Testis (tissue), 3 donors: ENCODE data around the gene TMEM183A. TPM values are rescaled to one million over a fixed set of nuclear protein-coding genes. Genes with fewer than 3 reads are reported as not detected.

ENCODE experiments used
- DNase-seq: peaks from one replicate; pipeline ENCODE4 v3.0.0-alpha.2; 2019
- H3K27ac ChIP-seq, 2 donors: fragments of 200-600 bp; sonication (generic); one replicate each; pipeline ENCODE4 v1.5.1; 2019
- H3K27me3 ChIP-seq: fragments of 200-600 bp; sonication (generic); one replicate; pipeline ENCODE4 v1.5.1; 2019
- H3K36me3 ChIP-seq: fragments of 200-600 bp; sonication (generic); one replicate; pipeline ENCODE4 v1.5.1; 2017; ENCODE audit warnings: low read depth; ENCODE audit errors: missing control alignments
- H3K4me1 ChIP-seq: fragments of 200-600 bp; sonication (generic); one replicate; pipeline ENCODE4 v1.5.1; 2019
- H3K4me3 ChIP-seq, 2 donors: fragments of 200-600 bp; sonication (generic); one replicate each; pipeline ENCODE4 v1.5.1; 2017 to 2019
- H3K9me3 ChIP-seq: fragments of 200-600 bp; sonication (generic); one replicate; pipeline ENCODE4 v1.5.1; 2017
- POLR2A ChIP-seq: fragments of 450-650 bp; IDR thresholded peaks from one replicate; pipeline ENCODE4 v1.6.1; 2017; ENCODE audit warnings: antibody characterized with exemption, mild to moderate bottlenecking, moderate library complexity
- whole genome bisulfite sequencing, 2 donors: methylation state at CpG; one replicate each; pipeline ENCODE4 v1.1.5; 2018; 5-methylcytosine and 5-hydroxymethylcytosine counted together
- intact Hi-C: fragments of 100-400 bp; cut with DNase I; formaldehyde crosslinking; loops from one replicate; pipeline ENCODE4 v1.15.1; 2023; ENCODE audit warnings: low total_unique reads
- polyA plus RNA-seq: library from polyadenylated mRNA; stranded (reverse); fragments of 350-450 nt; fragmentation: Illumina TruSeq; extraction: RNeasy Lipid Tissue Mini Kit (QIAGEN cat#74804); gene quantifications from one replicate; pipeline ENCODE4 v1.2.3, GENCODE V29; 2014; ENCODE audit warnings: low read depth, low replicate concordance; ENCODE audit not compliant: insufficient read depth
- total RNA-seq, 2 donors: library from RNA; depleted of rRNA; stranded (reverse); fragments of >200 nt; gene quantifications; one replicate each; pipeline ENCODE4 v1.2.3, GENCODE V29; 2016
- TF ChIP-seq, protein P1 (sequence below), 3 experiments: fragments of 450-650 bp in 2 of 3; fragments of 200-600 bp in 1 of 3; sonication (generic) in 1 of 3; IDR thresholded peaks; one replicate each; pipeline ENCODE4 v1.5.1; 2016 to 2019; ENCODE audit warnings: antibody characterized with exemption in 3 of 3, mild to moderate bottlenecking in 2 of 3, moderate library complexity in 1 of 3

Gene TMEM183A
- total and polyA plus RNA-seq, 3 donors from 2014 or later, result 114 to 135 (median 129) TPM

DNA sequence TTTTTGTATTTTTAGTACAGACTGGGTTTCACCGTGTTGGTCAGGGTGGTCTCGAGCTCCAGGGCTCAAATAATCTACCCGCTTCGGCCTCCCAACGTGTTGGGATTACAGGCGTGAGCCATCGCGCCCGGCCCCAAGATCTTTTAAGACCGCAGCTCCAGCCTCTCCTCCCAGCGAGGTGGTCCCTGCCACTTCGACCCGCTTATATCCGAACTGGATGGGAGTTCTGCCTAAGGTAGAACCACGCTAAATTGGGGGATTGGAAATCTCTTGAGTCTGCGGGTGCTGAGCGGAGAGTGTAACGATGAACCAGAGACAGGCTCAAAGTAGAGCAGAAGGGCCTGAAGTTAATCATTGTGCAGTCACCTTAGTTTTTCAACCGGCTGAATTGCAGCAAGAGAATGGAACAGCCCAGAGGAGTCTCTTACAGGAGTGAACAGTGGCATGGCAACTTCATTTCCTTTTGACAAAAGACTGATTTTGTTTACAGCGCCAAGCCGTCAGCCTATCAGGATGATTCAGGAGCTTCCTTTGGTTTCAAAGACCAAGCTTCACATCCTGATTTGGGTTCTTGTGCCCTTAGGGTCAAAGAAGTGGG lies 39.4 kb upstream of the TMEM183A start:
- 3 to 5% methylated on average over 20 to 21 of the region's 21 CpGs for WGBS, 2 donors
- no peaks in the 10 kb centered on the region for H3K36me3 ChIP-seq
- H3K9me3 ChIP-seq, result no peaks in the 10 kb centered on the region
- no peaks in the 10 kb centered on the region for H3K27me3 ChIP-seq
- peak overlapping the region; percentile 78 to 96 for H3K27ac ChIP-seq
- intact Hi-C loops, result no loop called here
- no peak for DNase-seq
- TF ChIP-seq POLR2A, result no peak
- TF ChIP-seq, protein P1, sequence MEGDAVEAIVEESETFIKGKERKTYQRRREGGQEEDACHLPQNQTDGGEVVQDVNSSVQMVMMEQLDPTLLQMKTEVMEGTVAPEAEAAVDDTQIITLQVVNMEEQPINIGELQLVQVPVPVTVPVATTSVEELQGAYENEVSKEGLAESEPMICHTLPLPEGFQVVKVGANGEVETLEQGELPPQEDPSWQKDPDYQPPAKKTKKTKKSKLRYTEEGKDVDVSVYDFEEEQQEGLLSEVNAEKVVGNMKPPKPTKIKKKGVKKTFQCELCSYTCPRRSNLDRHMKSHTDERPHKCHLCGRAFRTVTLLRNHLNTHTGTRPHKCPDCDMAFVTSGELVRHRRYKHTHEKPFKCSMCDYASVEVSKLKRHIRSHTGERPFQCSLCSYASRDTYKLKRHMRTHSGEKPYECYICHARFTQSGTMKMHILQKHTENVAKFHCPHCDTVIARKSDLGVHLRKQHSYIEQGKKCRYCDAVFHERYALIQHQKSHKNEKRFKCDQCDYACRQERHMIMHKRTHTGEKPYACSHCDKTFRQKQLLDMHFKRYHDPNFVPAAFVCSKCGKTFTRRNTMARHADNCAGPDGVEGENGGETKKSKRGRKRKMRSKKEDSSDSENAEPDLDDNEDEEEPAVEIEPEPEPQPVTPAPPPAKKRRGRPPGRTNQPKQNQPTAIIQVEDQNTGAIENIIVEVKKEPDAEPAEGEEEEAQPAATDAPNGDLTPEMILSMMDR (IDR thresholded peaks at IDR 0.05), result no peak
- peaks cover 22% of the 10 kb centered on the region for H3K4me1 ChIP-seq
- H3K4me3 ChIP-seq, result peak overlapping the region; percentile 93 to 95

GRCh38 chr1:202968351-202968750 lies 38.8 kb upstream of the TMEM183A start:
- Histone ChIP-seq H3K4me1 (peaks cover 22% of the 10 kb centered on the region), H3K27ac (peak overlapping the region in 1 of 2 donors; percentile 96), H3K27me3 (no peaks in the 10 kb centered on the region), H3K4me3 (no peak overlapping the region), H3K9me3 (no peaks in the 10 kb centered on the region), H3K36me3 (no peaks in the 10 kb centered on the region)
- TF ChIP-seq, protein P1 (IDR thresholded peaks at IDR 0.05), result no peak
- no peak for TF ChIP-seq POLR2A
- 66 to 69% methylated on average over 3 of the region's 3 CpGs for WGBS, 2 donors
- DNase-seq, result no peak
- intact Hi-C loops, result no loop called here

DNA sequence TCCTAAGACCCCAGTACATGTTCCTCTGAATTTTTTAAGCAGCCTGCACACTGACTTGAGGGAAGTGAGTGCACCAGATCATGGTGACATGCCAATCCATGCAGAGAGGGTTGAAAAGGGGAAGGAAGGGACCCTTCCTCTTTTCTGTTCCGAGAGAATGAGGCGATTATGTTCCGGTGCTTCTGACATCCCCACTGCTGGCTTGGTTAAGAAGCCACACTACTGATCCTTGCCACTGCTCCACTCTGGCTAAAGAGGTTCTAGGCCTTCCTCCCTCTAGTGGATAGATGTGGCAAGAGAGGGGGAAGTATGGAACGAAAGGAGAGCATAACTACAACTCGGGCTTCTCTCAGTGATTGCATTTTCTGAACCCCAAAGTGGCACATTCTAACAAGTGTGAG lies 38.3 kb upstream of the TMEM183A start:
- Histone ChIP-seq H3K27ac (no peak overlapping the region), H3K4me1 (peaks cover 22% of the 10 kb centered on the region), H3K27me3 (no peaks in the 10 kb centered on the region), H3K36me3 (no peaks in the 10 kb centered on the region), H3K4me3 (no peak overlapping the region), H3K9me3 (no peaks in the 10 kb centered on the region)
- TF ChIP-seq, protein P1 (IDR thresholded peaks at IDR 0.05), result peak; percentile 59 to 69 (median 60)
- TF ChIP-seq POLR2A, result no peak
- intact Hi-C loops, result no loop called here
- WGBS, 2 donors, result 27 to 32% methylated on average over 5 of the region's 5 CpGs
- peak; percentile 72 for DNase-seq

DNA sequence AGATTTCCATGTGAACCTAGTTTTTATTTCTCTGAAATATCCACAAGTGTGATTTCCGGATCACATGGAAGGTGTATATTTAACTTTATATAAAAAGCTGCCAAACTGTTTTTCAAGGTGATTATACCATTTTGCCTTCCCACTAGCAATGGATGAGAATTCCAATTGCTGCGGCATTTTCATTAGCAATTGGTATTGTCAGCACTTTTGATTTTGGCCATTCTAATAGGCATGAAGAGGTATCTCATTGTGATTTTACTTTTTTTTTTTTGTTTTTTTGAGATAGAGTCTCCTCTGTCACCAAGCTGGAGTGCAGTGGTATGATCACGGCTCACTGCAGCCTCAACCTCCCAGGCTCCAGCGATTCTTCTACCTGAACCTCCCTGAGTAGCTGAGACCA lies 35.1 kb upstream of the TMEM183A start:
- intact Hi-C loops, result no loop called here
- Histone ChIP-seq H3K36me3 (no peaks in the 10 kb centered on the region), H3K27me3 (no peaks in the 10 kb centered on the region), H3K4me1 (peaks cover 5% of the 10 kb centered on the region), H3K9me3 (no peaks in the 10 kb centered on the region), H3K4me3 (no peak overlapping the region), H3K27ac (no peak overlapping the region)
- WGBS, 2 donors, result 64 to 71% methylated on average over 4 of the region's 4 CpGs
- TF ChIP-seq, protein P1 (IDR thresholded peaks at IDR 0.05), result no peak
- no peak for TF ChIP-seq POLR2A
- no peak for DNase-seq

- Histone ChIP-seq H3K27ac (no peak overlapping the region), H3K9me3 (no peaks in the 10 kb centered on the region), H3K4me1 (no peaks in the 10 kb centered on the region), H3K36me3 (no peaks in the 10 kb centered on the region), H3K27me3 (no peaks in the 10 kb centered on the region), H3K4me3 (no peak overlapping the region)
- no peak for DNase-seq
- intact Hi-C loops, result no loop called here
- WGBS, 2 donors, result 82 to 84% methylated on average over 3 of the region's 3 CpGs
- TF ChIP-seq, protein P1 (IDR thresholded peaks at IDR 0.05), result no peak
- TF ChIP-seq POLR2A, result no peak
Observed at GRCh38 chr1:202974856-202975255, 32.3 kb upstream of the TMEM183A start.
